SK-N-SH treated with all-trans-retinoic acid at 6 μM for 48 hours (cell line): ENCODE data around the gene AFF1.

Experiments used
- ARNTL ChIP-seq: fragments of 450-650 bp; formaldehyde crosslinking; IDR thresholded peaks from 2 replicates; pipeline ENCODE4 v1.5.0; 2020; ENCODE audit warnings: low read depth, mild to moderate bottlenecking, moderate library complexity, borderline replicate concordance
- BACH2 ChIP-seq: fragments of 250-450 bp; sonication (Bioruptor Pico); IDR thresholded peaks from 2 replicates; pipeline ENCODE4 v1.9.0; 2021; ENCODE audit warnings: mild to moderate bottlenecking, borderline replicate concordance
- ESRRG ChIP-seq: fragments of 250-450 bp; sonication (Bioruptor Pico); IDR thresholded peaks from 2 replicates; pipeline ENCODE4 v1.6.1; 2021; ENCODE audit warnings: mild to moderate bottlenecking
- GLIS3 ChIP-seq: fragments of 250-450 bp; sonication (Bioruptor Pico); IDR thresholded peaks from 2 replicates; pipeline ENCODE4 v1.5.0; 2020; ENCODE audit warnings: mild to moderate bottlenecking, moderate library complexity
- SNAI2 ChIP-seq: fragments of 250-450 bp; sonication (Bioruptor Pico); IDR thresholded peaks from 2 replicates; pipeline ENCODE4 v1.5.0; 2020; ENCODE audit warnings: mild to moderate bottlenecking, moderate library complexity
- ZFP30 ChIP-seq: fragments of 450-650 bp; formaldehyde crosslinking; IDR thresholded peaks from 2 replicates; pipeline ENCODE4 v1.5.0; 2022; ENCODE audit warnings: mild to moderate bottlenecking, moderate library complexity
- ZNF70 ChIP-seq: fragments of 450-650 bp; formaldehyde crosslinking; IDR thresholded peaks from 2 replicates; pipeline ENCODE4 v1.5.0; 2020; ENCODE audit warnings: mild to moderate bottlenecking, moderate library complexity
- ZNF8 ChIP-seq: fragments of 450-650 bp; formaldehyde crosslinking; IDR thresholded peaks from 2 replicates; pipeline ENCODE4 v1.5.0; 2020; ENCODE audit warnings: mild to moderate bottlenecking, moderate library complexity
- TF ChIP-seq, protein P1 (sequence below): fragments of 250-450 bp; sonication (Bioruptor Pico); IDR thresholded peaks from 2 replicates; pipeline ENCODE4 v1.8.0; 2020; ENCODE audit warnings: mild to moderate bottlenecking, moderate library complexity, borderline replicate concordance

DNA sequence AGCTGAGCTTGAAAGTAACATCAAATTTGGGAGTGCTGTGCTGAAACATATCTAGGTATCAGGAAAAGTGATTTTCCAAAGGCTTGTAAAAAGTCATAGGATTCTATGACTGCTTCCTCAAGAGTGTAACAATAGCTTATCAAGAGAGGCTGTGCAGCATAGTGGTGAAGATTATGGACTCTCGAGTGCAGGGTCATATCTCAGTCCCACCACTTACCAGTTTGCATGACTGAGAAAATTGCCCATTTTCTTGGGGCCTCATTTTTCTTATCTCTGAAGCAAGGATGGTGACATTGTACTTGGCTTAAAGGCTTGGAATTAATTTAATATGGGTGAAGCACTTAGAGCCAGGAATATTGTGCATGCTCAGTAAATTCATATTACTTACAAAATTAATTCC is 57.2 kb downstream of the AFF1 start:
- TF ChIP-seq ZNF8 (CRISPR knock-in tag) (no peak), ZFP30 (CRISPR knock-in tag) (no peak), ARNTL (no peak), ESRRG (CRISPR knock-in tag) (no peak), ZNF70 (no peak), SNAI2 (CRISPR knock-in tag) (no peak), GLIS3 (CRISPR knock-in tag) (no peak), BACH2 (CRISPR knock-in tag) (no peak)
- TF ChIP-seq, protein P1, sequence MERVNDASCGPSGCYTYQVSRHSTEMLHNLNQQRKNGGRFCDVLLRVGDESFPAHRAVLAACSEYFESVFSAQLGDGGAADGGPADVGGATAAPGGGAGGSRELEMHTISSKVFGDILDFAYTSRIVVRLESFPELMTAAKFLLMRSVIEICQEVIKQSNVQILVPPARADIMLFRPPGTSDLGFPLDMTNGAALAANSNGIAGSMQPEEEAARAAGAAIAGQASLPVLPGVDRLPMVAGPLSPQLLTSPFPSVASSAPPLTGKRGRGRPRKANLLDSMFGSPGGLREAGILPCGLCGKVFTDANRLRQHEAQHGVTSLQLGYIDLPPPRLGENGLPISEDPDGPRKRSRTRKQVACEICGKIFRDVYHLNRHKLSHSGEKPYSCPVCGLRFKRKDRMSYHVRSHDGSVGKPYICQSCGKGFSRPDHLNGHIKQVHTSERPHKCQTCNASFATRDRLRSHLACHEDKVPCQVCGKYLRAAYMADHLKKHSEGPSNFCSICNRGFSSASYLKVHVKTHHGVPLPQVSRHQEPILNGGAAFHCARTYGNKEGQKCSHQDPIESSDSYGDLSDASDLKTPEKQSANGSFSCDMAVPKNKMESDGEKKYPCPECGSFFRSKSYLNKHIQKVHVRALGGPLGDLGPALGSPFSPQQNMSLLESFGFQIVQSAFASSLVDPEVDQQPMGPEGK (CRISPR knock-in tag): no peak
